Ramos (cell line): ENCODE measurements around the gene PBX3.

ENCODE experiments used
- in situ Hi-C: fragments of 300-500 bp; cut with MboI; formaldehyde crosslinking; loops from one replicate; pipeline ENCODE4 v1.14.3; 2022; ENCODE audit warnings: low sequenced_read_pairs; ENCODE audit not compliant: unreplicated experiment

PBX3 gene

GRCh38 chr9:125748446-125749099 lies 1.4 kb downstream of the PBX3 start:
- in situ Hi-C loops: no loop called here

DNA sequence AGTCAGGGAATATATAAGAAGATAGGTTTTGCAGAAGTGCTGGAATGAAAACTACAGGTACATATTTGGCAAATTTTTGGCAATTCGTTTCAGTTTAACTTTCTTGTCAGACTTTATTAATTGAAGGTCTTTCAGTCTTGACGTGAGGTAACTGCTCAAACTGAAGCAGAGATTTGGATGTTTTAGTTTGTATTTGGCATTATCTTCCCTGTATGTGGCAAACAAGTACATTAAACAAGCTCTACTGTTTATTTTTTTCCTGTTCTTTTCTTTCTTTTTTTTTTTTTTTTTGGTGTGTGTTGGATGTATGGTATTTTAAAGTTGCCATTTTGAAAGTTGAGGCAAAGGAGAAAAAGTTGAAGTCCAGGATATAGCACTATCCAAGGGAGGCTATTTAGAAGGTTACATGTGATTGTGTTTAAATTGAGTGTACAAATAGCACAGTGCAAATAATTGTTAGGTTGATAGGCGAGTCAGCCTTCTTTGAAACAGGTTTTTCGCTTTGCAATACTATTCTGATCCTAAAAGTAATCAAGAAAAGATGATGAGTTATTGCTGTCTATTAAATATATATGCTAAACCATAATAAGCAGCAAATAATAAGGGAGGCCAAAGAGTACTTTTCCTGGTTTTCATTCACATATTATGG lies 2.2 kb downstream of the PBX3 start:
- in situ Hi-C loops: no loop called here

GRCh38 chr9:125749951-125750626 lies 2.9 kb downstream of the PBX3 start:
- in situ Hi-C loops: no loop called here

DNA sequence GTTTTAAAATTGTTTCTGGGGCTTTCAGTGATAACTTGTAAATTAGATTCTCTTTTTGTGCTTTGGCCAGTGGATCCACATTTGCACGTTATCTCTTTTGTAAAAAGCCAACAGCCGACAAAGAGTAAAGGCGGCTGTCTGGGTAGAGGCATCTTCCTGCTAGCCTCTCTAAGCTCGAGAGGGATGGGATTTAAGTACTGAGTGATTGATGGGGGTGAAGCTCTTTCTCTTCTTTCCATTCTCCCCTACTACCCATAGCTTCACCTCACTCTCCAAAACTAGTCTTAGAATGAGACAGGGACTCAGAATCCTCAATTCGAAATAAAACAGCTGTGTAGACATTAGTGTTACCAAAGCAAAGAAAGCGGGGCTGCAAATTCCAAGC lies 3.4 kb downstream of the PBX3 start:
- in situ Hi-C loops: no loop called here

DNA sequence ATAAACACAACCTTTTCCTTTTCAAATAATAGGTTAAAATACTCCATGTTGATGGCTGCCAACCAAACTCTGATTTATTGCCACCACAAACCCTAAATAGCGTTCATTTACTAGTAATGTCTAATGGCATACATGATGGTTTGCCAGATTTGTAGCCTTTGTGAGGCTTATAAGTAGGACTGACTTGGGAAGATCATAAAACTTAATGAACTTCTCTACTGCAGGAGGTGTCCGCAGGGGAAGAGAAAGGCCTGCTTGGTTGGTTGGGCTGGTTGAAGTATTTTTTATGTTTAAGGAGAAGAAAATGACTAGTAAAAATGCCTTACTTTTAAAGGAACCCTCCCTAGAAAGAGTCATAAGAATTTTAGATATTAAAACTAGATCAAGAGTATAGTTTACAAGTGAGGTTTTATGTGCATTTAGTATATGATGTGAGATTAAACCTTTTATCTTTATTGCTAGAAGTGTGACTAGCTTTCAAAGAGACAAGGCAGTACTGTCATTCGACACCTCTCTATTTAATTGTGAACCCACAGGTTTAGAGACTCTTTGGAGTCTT lies 5.0 kb downstream of the PBX3 start:
- in situ Hi-C loops: no loop called here

DNA sequence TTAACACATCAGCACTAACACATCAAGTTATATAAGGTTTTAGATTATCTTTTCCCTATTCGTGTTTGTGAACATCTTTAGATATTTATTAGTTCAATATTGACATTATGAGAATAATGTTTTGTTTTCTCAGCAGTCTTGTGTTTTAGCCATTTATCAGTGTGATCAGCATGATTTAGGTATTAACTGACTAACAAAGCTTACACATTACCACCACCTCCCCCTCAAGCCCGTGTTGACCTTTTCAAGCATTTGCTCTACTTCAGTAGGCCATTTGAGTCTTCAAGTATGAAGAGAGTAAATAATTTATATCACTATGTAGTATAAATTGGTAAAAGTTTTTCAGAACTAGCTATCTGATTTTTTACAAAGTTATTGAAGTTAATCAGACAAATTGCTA lies 6.9 kb downstream of the PBX3 start:
- in situ Hi-C loops: no loop called here

GRCh38 chr9:125755340-125755739 lies 8.2 kb downstream of the PBX3 start:
- in situ Hi-C loops: no loop called here

- in situ Hi-C loops: no loop called here
These were observed 9.3 kb downstream of the PBX3 start for GRCh38 chr9:125756518-125756917.

DNA sequence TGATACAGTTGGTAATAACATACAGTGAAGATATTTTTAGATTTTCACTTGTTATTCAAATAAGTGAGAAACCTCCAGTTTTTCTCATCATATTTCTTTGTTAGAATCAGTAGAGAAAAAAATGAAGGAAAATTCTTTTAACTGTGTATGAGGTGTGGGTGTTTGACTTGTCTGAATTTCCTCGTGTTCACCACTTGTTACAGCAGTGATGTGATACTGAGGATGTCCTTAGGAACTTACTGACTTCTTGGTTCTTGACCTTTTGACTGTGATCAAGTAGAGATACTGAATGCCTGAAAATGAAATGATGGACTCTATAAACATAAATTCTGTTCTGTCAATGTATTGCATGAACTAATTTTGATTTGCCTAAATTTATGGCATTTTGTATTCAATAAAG lies 10.7 kb downstream of the PBX3 start:
- in situ Hi-C loops: no loop called here

- in situ Hi-C loops: no loop called here
These were observed 12.0 kb downstream of the PBX3 start for GRCh38 chr9:125758986-125759763.

- in situ Hi-C loops: no loop called here
These were observed 12.6 kb downstream of the PBX3 start for GRCh38 chr9:125759764-125760129.

GRCh38 chr9:125760537-125760936 lies 13.4 kb downstream of the PBX3 start:
- in situ Hi-C loops: no loop called here

- in situ Hi-C loops: no loop called here
These were observed 14.7 kb downstream of the PBX3 start for GRCh38 chr9:125761676-125762450.

DNA sequence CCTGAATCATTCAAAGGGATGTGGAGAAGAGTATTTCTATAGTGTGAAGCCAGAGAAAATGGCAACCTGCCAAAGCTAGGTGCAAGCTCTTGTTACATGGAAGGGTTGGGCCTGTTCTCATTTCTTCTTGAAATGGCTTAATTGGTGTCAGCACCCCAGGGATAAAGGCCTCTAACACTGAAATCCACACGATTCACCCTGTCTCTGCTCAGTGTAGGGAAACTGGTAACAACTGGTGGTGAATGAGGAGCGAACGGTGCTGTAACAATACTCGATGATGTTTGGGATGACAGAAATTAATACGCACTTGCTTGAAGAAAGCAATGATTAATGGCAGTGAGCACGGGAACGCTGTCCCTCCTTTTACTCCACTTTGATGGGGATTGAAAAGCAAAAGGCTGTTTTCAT lies 16.2 kb downstream of the PBX3 start:
- in situ Hi-C loops: no loop called here

- in situ Hi-C loops: no loop called here
These were observed 17.0 kb downstream of the PBX3 start for GRCh38 chr9:125764198-125764597.

DNA sequence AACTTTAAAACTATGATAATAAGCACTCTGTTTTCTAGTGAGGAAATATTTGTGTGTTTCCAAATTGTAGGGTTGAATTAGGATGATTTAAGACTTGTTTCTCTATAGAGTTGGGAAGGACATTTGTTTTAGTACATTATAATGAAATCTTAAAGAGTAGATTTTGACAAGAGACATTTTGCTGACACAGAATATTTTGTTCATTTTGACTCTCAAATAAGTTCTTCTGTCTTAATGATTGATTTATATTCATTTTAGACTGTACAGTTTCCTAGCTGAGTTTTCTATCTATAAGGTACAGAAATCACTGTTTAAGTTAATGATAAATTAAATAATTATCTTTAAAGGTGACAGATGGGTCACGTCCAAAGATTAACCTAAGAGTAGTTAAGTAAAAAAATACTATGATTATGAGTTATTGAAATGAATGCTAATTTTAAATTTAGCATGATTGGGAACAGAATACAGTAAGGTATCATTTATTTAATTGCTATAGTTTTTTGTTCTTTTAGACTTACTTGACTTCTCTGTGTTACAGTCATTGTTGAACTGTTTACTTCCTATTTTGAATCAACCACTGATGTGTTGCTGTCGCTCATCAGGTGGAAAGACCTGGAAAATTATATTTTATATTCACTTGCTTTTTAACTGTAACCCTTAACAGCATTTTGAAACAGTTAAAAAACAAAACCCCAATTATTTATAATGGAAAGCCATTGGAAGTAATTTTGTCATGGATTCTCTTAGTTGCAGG lies 19.5 kb downstream of the PBX3 start:
- in situ Hi-C loops: no loop called here

GRCh38 chr9:125767349-125767748 lies 20.2 kb downstream of the PBX3 start:
- in situ Hi-C loops: no loop called here

- in situ Hi-C loops: no loop called here
These were observed 21.6 kb downstream of the PBX3 start for GRCh38 chr9:125768803-125769202.

GRCh38 chr9:125771037-125771436 lies 23.9 kb downstream of the PBX3 start:
- in situ Hi-C loops: no loop called here
